ENCODE results near the gene CMTR1. TPM values are rescaled to one million over a fixed set of nuclear protein-coding genes. Genes with fewer than 3 reads are reported as not detected.

CMTR1 gene
- total RNA-seq, 1 donor from 2014 or later = 38.3 TPM

Other genes starting within 250 kb of the CMTR1 start
- 1.7 TPM for gene TBC1D22B, start 175.4 kb upstream of the CMTR1 start, total RNA-seq (ENCODE audit: insufficient read depth, low replicate concordance)
- 3.4 TPM for gene TMEM217, start 175.1 kb upstream of the CMTR1 start, total RNA-seq (ENCODE audit: insufficient read depth, low replicate concordance)
- gene RNF8, start 79.2 kb upstream of the CMTR1 start, total RNA-seq (ENCODE audit: insufficient read depth, low replicate concordance) = 19.7 TPM
- 13.0 TPM for gene CCDC167, start 66.7 kb downstream of the CMTR1 start, total RNA-seq (ENCODE audit: insufficient read depth, low replicate concordance)

All from umbilical cord (tissue), 1 donor.